DMS153 (cell line): ENCODE results near the gene MPLKIP.
"Not testable (repeated sequence)": the region's sequence is repeated elsewhere in the genome, so short reads cannot be mapped to it uniquely, and the experiment has no call there.

ENCODE experiments used
- DNase-seq: peaks from one replicate; lab custom pipeline; 2025; lab: John Stamatoyannopoulos, UW

The MPLKIP gene

GRCh38 chr7:40133561-40134427, 628 bp downstream of the MPLKIP start:
- DNase-seq: no peak

GRCh38 chr7:40122940-40123254, 11.5 kb downstream of the MPLKIP start:
- DNase-seq: no peak

- DNase-seq: not testable (repeated sequence)
These were observed 12.1 kb downstream of the MPLKIP start for GRCh38 chr7:40122100-40122939.

GRCh38 chr7:40120020-40120419, 14.4 kb downstream of the MPLKIP start:
- no peak for DNase-seq

- not testable (repeated sequence) for DNase-seq
These were observed 16.2 kb downstream of the MPLKIP start for GRCh38 chr7:40118201-40118600.

- not testable (repeated sequence) for DNase-seq
These were observed 17.2 kb downstream of the MPLKIP start for GRCh38 chr7:40117199-40117598.

GRCh38 chr7:40115936-40116335, 18.5 kb downstream of the MPLKIP start:
- DNase-seq: no peak

GRCh38 chr7:40105879-40106473, 28.4 kb downstream of the MPLKIP start:
- DNase-seq: no peak

GRCh38 chr7:40102897-40103296, 31.5 kb downstream of the MPLKIP start:
- DNase-seq: no peak

GRCh38 chr7:40101201-40101600, 33.2 kb downstream of the MPLKIP start:
- no peak for DNase-seq

GRCh38 chr7:40099837-40100236, 34.6 kb downstream of the MPLKIP start:
- no peak for DNase-seq

- DNase-seq: no peak
These were observed 35.6 kb downstream of the MPLKIP start for GRCh38 chr7:40098810-40099209.

- no peak for DNase-seq
These were observed 36.7 kb downstream of the MPLKIP start for GRCh38 chr7:40097728-40098127.

- no peak for DNase-seq
These were observed 38.6 kb downstream of the MPLKIP start for GRCh38 chr7:40095695-40096327.

GRCh38 chr7:40095230-40095629, 39.2 kb downstream of the MPLKIP start:
- DNase-seq: no peak

- no peak for DNase-seq
These were observed 40.6 kb downstream of the MPLKIP start for GRCh38 chr7:40093631-40094350.

GRCh38 chr7:40092182-40092581, 42.2 kb downstream of the MPLKIP start:
- DNase-seq: no peak

- no peak for DNase-seq
These were observed 56.6 kb downstream of the MPLKIP start for GRCh38 chr7:40077849-40078248.
